Measurements from ENCODE around the gene SRSF7. TPM values are rescaled to one million over a fixed set of nuclear protein-coding genes. Genes with fewer than 3 reads are reported as not detected.
"Not testable (repeated sequence)": the region's sequence is repeated elsewhere in the genome, so short reads cannot be mapped to it uniquely, and the experiment has no call there.

The SRSF7 gene
- 100 to 1,000 TPM; 243 to 249 TPM for total RNA-seq

DNA sequence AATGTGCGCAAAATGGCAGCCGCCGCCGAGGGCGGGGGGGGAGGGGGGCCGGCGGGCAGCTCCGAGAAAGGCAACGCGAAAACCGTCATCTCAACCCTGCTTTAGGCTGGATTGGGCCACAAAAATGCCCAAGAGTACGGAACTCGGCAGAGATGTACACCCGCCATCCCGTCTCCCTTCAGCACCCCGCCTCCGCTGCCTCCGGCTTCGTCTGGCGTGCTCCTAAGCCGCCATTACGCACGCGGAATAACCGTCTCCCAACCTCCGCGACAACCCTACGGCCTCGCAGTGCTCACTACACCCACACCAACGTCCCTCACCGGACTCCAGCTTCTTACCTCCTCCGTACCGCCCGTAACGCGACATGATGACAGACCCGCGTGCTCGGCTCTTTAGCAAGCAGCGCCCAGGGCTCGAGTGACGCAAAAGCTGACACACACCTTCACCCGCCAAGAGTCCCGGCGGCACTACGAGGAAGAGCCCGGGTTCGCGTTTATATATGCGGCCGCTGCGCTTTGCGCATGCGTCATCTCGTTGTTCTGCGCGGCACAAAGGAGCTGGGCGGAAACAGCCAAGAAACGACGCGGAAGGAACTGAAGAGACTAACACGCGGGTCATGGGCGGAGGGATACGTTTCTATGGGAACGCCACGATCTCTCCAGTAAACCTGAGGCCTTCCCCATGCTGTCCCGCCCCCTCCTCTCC is at the start of gene SRSF7:
Gene SRSF7, minus strand, starts transcription at position 471 of the 705 bp plus-strand sequence. Its CDS starts 105 bp downstream, at position 366.
- H3K4me3 Mint-ChIP-seq, result peak within 1 kb of the TSS; percentile 97
- peak; percentile 98 for DNase-seq
- H3K27me3 Mint-ChIP-seq, result no peaks in the 10 kb centered on the region
- POLR2A ChIA-PET, result interaction anchor here (0.5 to 9.9 kb wide), 92 partner anchors 11 to 1135 kb away, joined by 3 to 364 read pairs (median 5); partner anchors contain the start of genes ATL2, CYP1B1, DHX57 and GALM
- no peaks in the 10 kb centered on the region for H3K9me3 Mint-ChIP-seq
- H3K4me1 Mint-ChIP-seq, result peaks cover 55% of the 10 kb centered on the region
- H3K27ac Mint-ChIP-seq, result peak within 1 kb of the TSS; percentile 98
- CTCF ChIA-PET, result interaction anchor here (0.6 to 2.2 kb wide), 11 partner anchors 10 to 441 kb away, joined by 3 to 10 read pairs (median 4); no protein-coding TSS in a partner anchor
- peaks cover 51% of the 10 kb centered on the region for H3K36me3 Mint-ChIP-seq (ENCODE audit: low read depth)

DNA sequence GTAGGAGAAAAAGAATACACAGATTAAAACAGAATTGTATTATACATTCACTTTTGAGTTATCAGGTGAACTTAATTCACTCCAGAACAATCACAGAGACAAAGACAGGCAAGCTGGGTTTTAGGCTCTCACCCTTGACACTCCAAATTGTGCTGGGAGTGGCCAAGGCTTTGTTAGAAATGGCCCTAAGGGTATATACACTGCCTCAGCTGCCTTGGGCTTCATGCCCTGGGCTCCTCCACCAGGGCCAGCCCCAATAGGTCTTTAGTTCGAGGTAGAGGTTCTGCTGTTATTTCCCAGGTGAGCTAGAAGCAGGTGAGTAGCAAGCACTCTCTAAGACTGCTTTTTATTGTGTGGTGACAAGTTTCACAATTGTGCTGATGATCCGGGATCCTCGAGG is 46.8 kb upstream of the SRSF7 start:
- no peaks in the 10 kb centered on the region for H3K9me3 Mint-ChIP-seq
- no peak for DNase-seq
- ChIA-PET CTCF (no interaction called here), POLR2A (no interaction called here)
- no peaks in the 10 kb centered on the region for H3K27me3 Mint-ChIP-seq
- H3K4me3 Mint-ChIP-seq, result no peak overlapping the region
- no peak overlapping the region for H3K27ac Mint-ChIP-seq
- H3K36me3 Mint-ChIP-seq (ENCODE audit: low read depth), result peaks cover 4% of the 10 kb centered on the region
- H3K4me1 Mint-ChIP-seq, result no peaks in the 10 kb centered on the region

DNA sequence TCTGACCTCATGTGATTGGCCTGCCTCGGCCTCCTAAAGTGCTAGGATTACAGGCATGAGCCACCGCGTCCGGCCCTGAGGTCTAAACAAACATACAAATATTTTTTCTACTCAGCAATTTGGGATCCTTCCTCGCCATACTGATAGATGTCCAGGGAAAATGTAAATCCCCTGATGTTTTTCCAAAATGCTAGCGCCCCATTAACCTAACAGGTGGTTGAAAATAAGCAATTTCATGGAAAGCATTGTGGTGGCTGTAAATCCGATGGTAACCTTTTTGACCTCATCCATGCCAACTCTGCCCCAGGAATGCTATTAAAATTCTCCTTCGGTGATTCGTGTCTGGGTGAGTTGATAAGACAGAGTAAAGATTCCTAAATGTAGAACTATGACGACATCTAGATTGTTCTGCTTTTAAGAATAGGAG is 46.1 kb upstream of the SRSF7 start:
- Mint-ChIP-seq H3K27ac (no peak overlapping the region), H3K9me3 (no peaks in the 10 kb centered on the region), H3K4me1 (no peaks in the 10 kb centered on the region), H3K36me3 (ENCODE audit: low read depth) (peaks cover 4% of the 10 kb centered on the region), H3K4me3 (no peak overlapping the region), H3K27me3 (no peaks in the 10 kb centered on the region)
- POLR2A ChIA-PET, result no interaction called here
- CTCF ChIA-PET, result no interaction called here
- DNase-seq, result no peak

DNA sequence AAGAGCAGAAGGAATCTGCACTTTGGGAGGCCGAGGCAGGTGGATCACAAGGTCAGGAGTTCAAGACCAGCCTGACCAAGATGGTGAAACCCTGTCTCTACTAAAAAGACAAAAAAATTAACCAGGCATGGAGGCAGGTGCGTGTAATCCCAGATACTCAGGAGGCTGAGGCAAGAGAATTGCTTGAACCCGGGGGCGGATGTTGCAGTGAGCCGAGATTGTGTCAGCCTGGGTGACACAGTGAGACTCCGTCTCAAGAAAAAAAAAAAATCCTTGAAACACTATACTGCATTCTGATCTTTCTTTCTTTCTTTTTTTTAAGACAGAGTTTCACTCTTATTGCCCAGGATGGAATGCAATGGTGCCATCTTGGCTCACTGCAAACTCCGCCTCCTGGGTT is 43.9 kb upstream of the SRSF7 start:
- H3K27ac Mint-ChIP-seq; CTCF ChIA-PET; H3K36me3 Mint-ChIP-seq (ENCODE audit: low read depth); DNase-seq; H3K4me3 Mint-ChIP-seq; H3K27me3 Mint-ChIP-seq; H3K4me1 Mint-ChIP-seq; H3K9me3 Mint-ChIP-seq: not testable (repeated sequence)
- POLR2A ChIA-PET, result interaction anchor here (1.7 kb wide), 1 partner anchor 10 kb away, joined by 3 read pairs; no protein-coding TSS in a partner anchor

DNA sequence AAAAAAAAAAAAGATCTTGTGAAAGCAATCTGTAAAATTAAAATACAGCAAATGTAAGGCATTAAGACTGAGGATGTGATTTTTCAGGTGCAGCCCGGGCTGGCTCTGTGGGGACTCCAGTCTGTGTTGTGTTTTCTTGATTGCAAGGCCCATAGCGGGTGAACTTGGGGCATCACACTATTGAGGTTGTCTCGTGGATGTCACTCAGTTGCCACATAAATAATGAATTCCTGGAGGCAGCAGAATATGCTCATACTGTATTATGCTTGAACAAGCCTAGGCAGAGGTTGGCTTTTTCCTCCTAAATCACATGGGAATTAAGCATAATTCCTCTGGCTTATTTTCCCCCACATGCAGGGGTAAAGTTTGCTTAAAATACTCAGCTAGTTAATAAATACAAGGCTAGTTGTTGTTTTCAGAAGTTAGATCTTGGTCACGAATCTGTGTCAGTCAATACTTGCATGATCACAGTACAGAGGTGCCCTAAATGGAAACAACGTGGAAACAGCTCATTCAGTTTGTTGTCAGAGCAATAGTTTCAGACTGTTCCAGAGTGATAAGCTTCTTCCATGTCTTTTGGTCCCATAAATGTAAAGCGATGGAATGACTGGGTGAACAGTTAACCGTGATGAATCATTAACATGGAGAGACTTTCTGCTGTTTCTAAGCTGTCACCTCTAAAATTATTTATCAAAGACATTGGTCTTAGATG is 43.2 kb upstream of the SRSF7 start:
- Mint-ChIP-seq H3K4me1 (no peaks in the 10 kb centered on the region), H3K9me3 (no peaks in the 10 kb centered on the region), H3K36me3 (ENCODE audit: low read depth) (peaks cover 4% of the 10 kb centered on the region), H3K4me3 (no peak overlapping the region), H3K27ac (no peak overlapping the region), H3K27me3 (no peaks in the 10 kb centered on the region)
- ChIA-PET CTCF (no interaction called here), POLR2A (interaction anchor here (1.7 kb wide), 1 partner anchor 11 kb away, joined by 3 read pairs; no protein-coding TSS in a partner anchor)
- no peak for DNase-seq

DNA sequence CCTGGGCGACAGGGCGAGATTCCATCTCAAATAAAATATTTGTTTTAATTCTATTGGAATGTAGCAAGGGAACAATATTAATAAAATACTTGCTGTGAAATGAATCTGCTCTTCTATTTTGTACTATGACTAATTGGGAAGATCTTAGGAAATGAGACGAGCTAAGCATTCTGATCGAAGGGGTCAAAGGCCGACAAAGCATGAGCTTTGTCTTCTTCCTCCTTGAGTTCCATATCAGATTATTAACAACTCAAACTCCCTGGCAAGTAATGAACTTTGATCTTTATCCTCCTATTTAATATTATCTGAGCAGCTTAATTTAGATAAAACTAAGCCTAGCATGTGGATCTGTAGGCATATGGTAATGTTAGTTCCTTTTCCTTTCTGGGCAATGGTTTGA is 42.4 kb upstream of the SRSF7 start:
- Mint-ChIP-seq H3K4me1 (no peaks in the 10 kb centered on the region), H3K27me3 (no peaks in the 10 kb centered on the region), H3K27ac (no peak overlapping the region), H3K9me3 (no peaks in the 10 kb centered on the region), H3K36me3 (ENCODE audit: low read depth) (peaks cover 4% of the 10 kb centered on the region), H3K4me3 (no peak overlapping the region)
- ChIA-PET POLR2A (no interaction called here), CTCF (interaction anchor here (0.6 kb wide), 1 partner anchor 431 kb away, joined by 6 read pairs; no protein-coding TSS in a partner anchor)
- no peak for DNase-seq

DNA sequence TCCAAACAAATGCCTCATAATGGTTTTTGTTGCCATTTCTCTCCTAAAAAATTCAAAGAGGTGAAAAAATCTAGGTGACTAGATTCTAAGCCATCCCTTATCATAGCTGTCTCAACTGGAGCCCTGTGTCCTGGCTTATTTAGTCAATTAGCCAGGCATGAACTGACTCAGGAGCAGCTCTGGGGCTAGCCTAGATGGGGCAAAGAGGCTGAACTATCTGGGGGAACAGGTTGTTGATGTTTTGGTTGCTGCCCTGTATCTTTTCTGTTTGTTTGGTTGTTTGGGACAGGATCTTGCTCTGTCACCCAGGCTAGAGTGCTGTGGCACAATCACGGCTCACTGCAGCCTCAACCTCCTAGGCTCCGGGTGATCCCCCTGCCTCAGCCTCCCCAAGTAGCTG is 41.6 kb upstream of the SRSF7 start:
- Mint-ChIP-seq H3K36me3 (ENCODE audit: low read depth) (peaks cover 4% of the 10 kb centered on the region), H3K27me3 (no peaks in the 10 kb centered on the region), H3K9me3 (no peaks in the 10 kb centered on the region), H3K27ac (no peak overlapping the region), H3K4me1 (no peaks in the 10 kb centered on the region), H3K4me3 (no peak overlapping the region)
- ChIA-PET CTCF (no interaction called here), POLR2A (no interaction called here)
- DNase-seq, result no peak

DNA sequence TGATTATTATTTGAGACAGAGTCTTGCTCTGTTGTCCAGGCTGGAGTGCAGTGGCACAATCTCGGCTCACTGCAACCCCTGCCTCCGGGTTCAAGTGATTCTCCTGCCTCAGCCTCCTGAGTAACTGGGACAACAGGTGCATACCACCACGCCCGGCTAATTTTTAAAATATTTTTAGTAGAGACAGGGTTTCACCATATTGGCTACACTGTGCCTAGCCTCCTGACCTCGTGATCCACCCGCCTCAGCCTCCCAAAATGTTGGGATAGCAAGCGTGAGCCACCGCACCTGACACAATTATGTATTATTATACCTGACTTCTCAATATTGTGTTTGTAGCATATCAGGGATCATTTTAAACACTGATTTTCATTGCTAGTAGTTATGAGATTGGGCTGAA is 41.2 kb upstream of the SRSF7 start:
- H3K36me3 Mint-ChIP-seq (ENCODE audit: low read depth); H3K4me3 Mint-ChIP-seq; H3K27ac Mint-ChIP-seq; DNase-seq; CTCF ChIA-PET; POLR2A ChIA-PET; H3K9me3 Mint-ChIP-seq; H3K4me1 Mint-ChIP-seq; H3K27me3 Mint-ChIP-seq: not testable (repeated sequence)

DNA sequence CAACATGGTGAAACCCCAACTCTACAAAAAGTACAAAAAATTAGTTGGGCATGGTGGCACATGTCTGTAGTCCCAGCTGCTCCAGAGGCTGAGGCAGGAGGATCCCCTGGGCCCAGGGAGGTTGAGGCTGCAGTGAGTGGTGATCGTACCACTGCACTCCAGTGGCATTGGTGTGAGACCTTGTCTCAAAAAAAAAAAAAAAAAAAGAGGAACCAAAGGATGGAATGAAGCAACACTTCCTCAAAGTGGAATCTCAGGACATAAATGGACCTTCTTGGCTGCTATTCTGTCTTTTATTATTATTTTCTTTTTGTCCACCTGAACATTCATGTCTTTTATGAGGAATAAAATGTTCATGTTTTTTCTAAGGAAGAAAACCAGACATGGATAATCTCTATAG is 40.6 kb upstream of the SRSF7 start:
- no peaks in the 10 kb centered on the region for H3K9me3 Mint-ChIP-seq
- DNase-seq, result no peak
- no peaks in the 10 kb centered on the region for H3K36me3 Mint-ChIP-seq (ENCODE audit: low read depth)
- CTCF ChIA-PET, result no interaction called here
- POLR2A ChIA-PET, result no interaction called here
- no peak overlapping the region for H3K27ac Mint-ChIP-seq
- no peak overlapping the region for H3K4me3 Mint-ChIP-seq
- H3K27me3 Mint-ChIP-seq, result no peaks in the 10 kb centered on the region
- H3K4me1 Mint-ChIP-seq, result peaks cover 1% of the 10 kb centered on the region

DNA sequence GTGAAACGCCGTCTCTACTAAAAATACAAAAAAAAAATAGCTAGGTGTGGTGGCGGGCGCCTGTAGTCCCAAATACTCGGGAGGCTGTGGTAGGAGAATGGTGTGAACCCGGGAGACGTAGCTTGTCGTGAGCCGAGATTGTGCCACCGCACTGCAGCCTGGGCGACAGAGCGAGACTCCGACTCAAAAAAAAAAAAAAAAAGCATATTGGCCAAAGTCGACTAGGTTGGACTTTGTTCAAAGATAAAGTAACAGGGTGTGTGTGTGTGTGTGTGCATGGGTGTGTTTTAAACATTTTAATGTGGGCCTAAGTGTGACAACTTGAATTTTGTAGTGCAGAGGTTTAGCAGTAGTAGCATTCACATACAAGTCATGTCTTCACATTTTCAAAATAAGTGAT is 38.5 kb upstream of the SRSF7 start:
- no peak overlapping the region for H3K27ac Mint-ChIP-seq
- H3K9me3 Mint-ChIP-seq, result no peaks in the 10 kb centered on the region
- no peaks in the 10 kb centered on the region for H3K27me3 Mint-ChIP-seq
- H3K4me3 Mint-ChIP-seq, result no peak overlapping the region
- POLR2A ChIA-PET, result interaction anchor here (0.7 kb wide), 1 partner anchor 11 kb away, joined by 3 read pairs; no protein-coding TSS in a partner anchor
- CTCF ChIA-PET, result interaction anchor here (0.9 to 1.3 kb wide), 2 partner anchors 8 to 45 kb away, joined by 3 read pairs; no protein-coding TSS in a partner anchor
- H3K36me3 Mint-ChIP-seq (ENCODE audit: low read depth), result no peaks in the 10 kb centered on the region
- DNase-seq, result no peak
- H3K4me1 Mint-ChIP-seq, result peaks cover 1% of the 10 kb centered on the region

DNA sequence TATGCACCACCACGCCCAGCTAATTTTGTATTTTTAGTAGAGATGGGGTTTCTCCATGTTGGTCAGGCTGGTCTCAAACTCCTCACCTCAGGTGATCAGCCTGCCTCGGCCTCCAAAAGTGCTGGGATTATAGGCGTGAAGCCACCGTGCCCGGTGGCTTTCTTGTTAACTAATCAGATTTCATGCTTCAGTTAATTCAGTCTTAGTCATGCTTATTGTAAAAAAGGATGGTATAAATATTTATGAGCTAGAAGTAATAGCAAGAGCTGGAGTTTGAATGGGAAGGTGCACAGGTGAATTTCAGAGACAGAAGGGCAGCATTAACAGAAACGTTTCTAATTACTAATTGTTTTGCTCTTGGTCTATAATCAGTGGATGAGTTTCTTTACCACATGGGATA is 37.1 kb upstream of the SRSF7 start:
- no peak for DNase-seq
- no peak overlapping the region for H3K4me3 Mint-ChIP-seq
- no peaks in the 10 kb centered on the region for H3K36me3 Mint-ChIP-seq (ENCODE audit: low read depth)
- ChIA-PET POLR2A (no interaction called here), CTCF (no interaction called here)
- no peaks in the 10 kb centered on the region for H3K27me3 Mint-ChIP-seq
- H3K4me1 Mint-ChIP-seq, result peaks cover 1% of the 10 kb centered on the region
- H3K9me3 Mint-ChIP-seq, result no peaks in the 10 kb centered on the region
- no peak overlapping the region for H3K27ac Mint-ChIP-seq

DNA sequence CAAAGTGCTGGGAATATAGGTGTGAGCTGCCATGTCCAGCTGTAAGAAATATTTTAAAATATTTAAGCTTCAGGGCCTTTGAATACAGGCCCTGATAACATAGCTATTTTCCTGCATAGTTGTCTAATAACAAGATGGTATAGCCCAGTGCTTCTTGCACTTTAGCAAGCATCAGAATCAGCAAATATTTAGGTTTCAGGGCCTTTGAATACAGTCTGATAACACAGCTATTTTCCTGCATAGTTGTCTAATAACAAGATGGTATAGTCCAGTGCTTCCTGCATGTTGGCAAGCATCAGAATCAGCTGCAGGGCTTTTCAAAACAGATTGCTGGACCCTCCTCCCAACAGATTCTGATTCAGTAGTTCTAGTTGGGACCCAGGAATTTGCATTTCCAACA is 32.4 kb upstream of the SRSF7 start:
- Mint-ChIP-seq H3K36me3 (ENCODE audit: low read depth) (peaks cover 12% of the 10 kb centered on the region), H3K9me3 (no peaks in the 10 kb centered on the region), H3K4me1 (peaks cover 9% of the 10 kb centered on the region), H3K27me3 (no peaks in the 10 kb centered on the region), H3K4me3 (no peak overlapping the region), H3K27ac (no peak overlapping the region)
- POLR2A ChIA-PET, result interaction anchor here (1.4 to 3.2 kb wide), 2 partner anchors 33 to 40 kb away, joined by 3 to 15 read pairs; partner anchors contain the start of gene SRSF7
- DNase-seq, result no peak
- CTCF ChIA-PET, result interaction anchor here (1.0 kb wide), 1 partner anchor 32 kb away, joined by 4 read pairs; no protein-coding TSS in a partner anchor

DNA sequence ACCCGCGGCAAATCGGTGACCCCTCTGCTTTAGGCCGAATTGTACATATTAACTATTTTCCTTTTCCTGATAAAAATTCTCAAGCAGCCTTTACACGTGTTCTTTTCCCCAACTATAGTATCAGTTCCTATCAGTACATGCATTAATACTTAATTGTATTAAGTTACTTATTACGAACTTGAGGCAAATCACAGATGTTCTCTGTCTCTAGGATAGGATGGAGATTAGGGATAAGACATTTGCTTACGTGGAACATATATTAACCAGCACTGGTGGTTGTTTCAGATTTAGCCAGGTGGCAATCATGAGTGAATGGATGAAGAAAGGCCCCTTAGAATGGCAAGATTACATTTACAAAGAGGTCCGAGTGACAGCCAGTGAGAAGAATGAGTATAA is 27.5 kb upstream of the SRSF7 start:
- H3K27me3 Mint-ChIP-seq, result peaks cover 16% of the 10 kb centered on the region
- H3K27ac Mint-ChIP-seq, result peak overlapping the region; percentile 82
- ChIA-PET CTCF (interaction anchor here (1.2 kb wide), 1 partner anchor 27 kb away, joined by 3 read pairs; the partner anchor contains the start of gene SRSF7), POLR2A (interaction anchor here (0.5 to 4.9 kb wide), 5 partner anchors 11 to 35 kb away, joined by 3 to 34 read pairs (median 4); partner anchors contain the start of gene SRSF7)
- H3K4me3 Mint-ChIP-seq, result peak overlapping the region; percentile 93
- no peaks in the 10 kb centered on the region for H3K9me3 Mint-ChIP-seq
- DNase-seq, result no peak
- peaks cover 24% of the 10 kb centered on the region for H3K4me1 Mint-ChIP-seq
- H3K36me3 Mint-ChIP-seq (ENCODE audit: low read depth), result peaks cover 17% of the 10 kb centered on the region
